ENCODE data around the gene IMPDH1. TPM values are rescaled to one million over a fixed set of nuclear protein-coding genes. Genes with fewer than 3 reads are reported as not detected.

IMPDH1 gene
- total RNA-seq, 2 experiments from 2014 or later = 52.9 to 57.7 TPM

DNA sequence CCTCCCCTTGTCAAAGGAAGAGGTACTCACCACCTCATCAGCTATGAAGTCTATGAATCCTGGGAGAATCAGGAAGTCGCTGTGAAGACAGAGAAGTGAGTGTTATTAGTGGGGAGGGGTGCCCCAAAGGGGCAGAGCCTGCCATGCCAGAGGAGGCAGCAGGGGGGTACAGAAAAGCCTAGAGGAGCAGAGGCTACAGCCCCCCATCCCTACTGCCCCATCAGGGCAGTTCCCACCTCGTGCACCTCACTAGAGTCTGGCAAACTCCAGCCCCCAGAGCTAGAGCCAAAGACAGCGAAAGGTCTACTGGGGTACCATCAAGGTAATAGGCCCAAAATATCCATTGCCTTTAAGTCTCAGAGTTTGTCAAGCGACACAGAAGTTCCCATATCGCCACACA, 6.1 kb downstream of the IMPDH1 start:
- Mint-ChIP-seq H3K36me3 (peaks cover 12% of the 10 kb centered on the region), H3K4me3 (peak overlapping the region; percentile 54), H3K9me3 (no peaks in the 10 kb centered on the region), H3K27ac (peak overlapping the region; percentile 35), H3K4me1 (ENCODE audit: low read depth) (peaks cover 32% of the 10 kb centered on the region), H3K27me3 (no peaks in the 10 kb centered on the region)
- POLR2A ChIA-PET = no interaction called here
- no peak for DNase-seq
- intact Hi-C loops (cut with micrococcal nuclease) = no loop called here
- CTCF ChIA-PET = interaction anchor here (3.8 to 9.7 kb wide), 3 partner anchors 15 to 56 kb away, joined by 14 to 131 read pairs (median 14); no protein-coding TSS in a partner anchor

DNA sequence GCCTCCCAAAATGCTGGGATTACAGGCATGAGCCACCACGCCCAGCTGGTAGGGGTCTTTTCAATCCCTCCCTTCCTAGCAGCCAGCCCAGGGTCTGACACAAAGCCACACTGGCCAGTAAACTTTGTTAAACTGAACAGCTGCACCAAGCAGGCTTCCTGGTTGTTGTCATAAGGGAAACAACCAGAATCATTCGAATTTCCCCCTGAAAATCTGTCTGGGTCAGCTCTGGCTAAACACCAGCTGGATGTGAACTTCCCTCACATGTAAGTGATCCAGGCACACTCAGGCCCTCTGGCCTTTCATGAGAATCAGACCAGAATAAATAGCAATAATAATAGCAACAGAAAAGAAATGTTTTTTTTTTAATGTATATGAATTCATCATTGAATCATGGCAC, 7.4 kb downstream of the IMPDH1 start:
- POLR2A ChIA-PET = no interaction called here
- no peak for DNase-seq
- CTCF ChIA-PET = interaction anchor here (4.1 to 9.7 kb wide), 2 partner anchors 24 to 55 kb away, joined by 14 to 131 read pairs; no protein-coding TSS in a partner anchor
- H3K4me3 Mint-ChIP-seq = no peak overlapping the region
- peaks cover 26% of the 10 kb centered on the region for H3K4me1 Mint-ChIP-seq (ENCODE audit: low read depth)
- peak overlapping the region; percentile 18 for H3K27ac Mint-ChIP-seq
- intact Hi-C loops (cut with micrococcal nuclease) = no loop called here
- H3K27me3 Mint-ChIP-seq = no peaks in the 10 kb centered on the region
- H3K9me3 Mint-ChIP-seq = no peaks in the 10 kb centered on the region
- peaks cover 21% of the 10 kb centered on the region for H3K36me3 Mint-ChIP-seq

DNA sequence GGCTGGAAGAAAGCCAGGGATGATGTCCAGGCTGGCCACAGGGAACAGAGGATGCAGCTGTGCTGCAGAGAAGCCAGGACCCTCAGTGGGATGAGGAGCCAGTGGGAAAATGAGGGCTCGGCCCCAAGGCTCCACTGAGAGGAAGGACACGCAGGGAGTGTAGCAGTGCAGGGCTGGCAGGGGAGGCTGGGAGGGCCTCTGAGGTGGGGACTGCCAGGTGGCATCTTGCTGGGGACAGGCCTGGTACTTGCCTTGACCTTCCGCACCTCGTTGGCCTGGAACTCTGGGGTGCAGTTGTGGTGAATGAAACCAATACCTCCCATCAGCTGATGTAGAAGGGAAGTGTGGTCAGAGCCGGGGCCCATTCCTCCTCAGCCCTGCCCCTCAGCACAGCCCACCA, 9.2 kb downstream of the IMPDH1 start:
- Mint-ChIP-seq H3K4me3 (no peak overlapping the region), H3K36me3 (peaks cover 33% of the 10 kb centered on the region), H3K27me3 (no peaks in the 10 kb centered on the region), H3K9me3 (no peaks in the 10 kb centered on the region), H3K4me1 (ENCODE audit: low read depth) (peaks cover 21% of the 10 kb centered on the region), H3K27ac (no peak overlapping the region)
- ChIA-PET POLR2A (no interaction called here), CTCF (interaction anchor here (1.1 to 9.7 kb wide), 7 partner anchors 12 to 60 kb away, joined by 4 to 131 read pairs (median 6); no protein-coding TSS in a partner anchor)
- intact Hi-C loops (cut with micrococcal nuclease) = no loop called here
- DNase-seq = no peak

DNA sequence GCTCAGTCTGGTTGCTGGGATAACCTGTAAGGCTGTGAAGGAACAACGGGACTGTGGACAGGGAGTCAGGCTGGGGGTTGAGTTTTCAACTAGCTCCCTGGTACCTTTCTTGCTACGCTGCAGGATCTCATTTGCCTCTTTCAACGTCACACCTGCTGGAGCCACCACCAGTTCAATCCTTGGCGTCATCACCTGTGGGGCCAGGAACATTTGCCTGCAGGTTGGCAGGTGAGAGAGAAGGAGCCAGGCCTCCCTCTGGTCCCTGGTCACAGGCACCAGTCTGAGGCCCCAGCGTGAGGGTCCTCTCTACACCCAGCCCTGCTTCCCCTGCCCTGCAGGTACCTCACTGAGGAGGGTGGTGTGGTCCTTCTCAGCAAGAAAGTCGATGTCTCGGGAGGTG, 9.8 kb downstream of the IMPDH1 start:
- intact Hi-C loops (cut with micrococcal nuclease) = no loop called here
- H3K9me3 Mint-ChIP-seq = no peaks in the 10 kb centered on the region
- POLR2A ChIA-PET = no interaction called here
- H3K36me3 Mint-ChIP-seq = peaks cover 33% of the 10 kb centered on the region
- H3K27me3 Mint-ChIP-seq = no peaks in the 10 kb centered on the region
- H3K27ac Mint-ChIP-seq = no peak overlapping the region
- H3K4me3 Mint-ChIP-seq = no peak overlapping the region
- H3K4me1 Mint-ChIP-seq (ENCODE audit: low read depth) = peaks cover 20% of the 10 kb centered on the region
- no peak for DNase-seq
- CTCF ChIA-PET = interaction anchor here (0.6 to 9.7 kb wide), 13 partner anchors 9 to 155 kb away, joined by 3 to 131 read pairs (median 5); partner anchors contain the start of gene RBM28

- ChIA-PET CTCF (interaction anchor here (0.6 to 9.7 kb wide), 12 partner anchors 8 to 395 kb away, joined by 3 to 131 read pairs (median 6); partner anchors contain the start of gene RBM28), POLR2A (no interaction called here)
- Mint-ChIP-seq H3K4me3 (no peak overlapping the region), H3K27me3 (no peaks in the 10 kb centered on the region), H3K9me3 (no peaks in the 10 kb centered on the region), H3K27ac (no peak overlapping the region), H3K36me3 (peaks cover 31% of the 10 kb centered on the region), H3K4me1 (ENCODE audit: low read depth) (peaks cover 8% of the 10 kb centered on the region)
- no peak for DNase-seq
- intact Hi-C loops (cut with micrococcal nuclease) = loop anchor here (1.0 kb wide), 2 partner anchors 27 to 61 kb away; no protein-coding TSS in a partner anchor
Observed at GRCh38 chr7:128398841-128399135, 11.0 kb downstream of the IMPDH1 start.

DNA sequence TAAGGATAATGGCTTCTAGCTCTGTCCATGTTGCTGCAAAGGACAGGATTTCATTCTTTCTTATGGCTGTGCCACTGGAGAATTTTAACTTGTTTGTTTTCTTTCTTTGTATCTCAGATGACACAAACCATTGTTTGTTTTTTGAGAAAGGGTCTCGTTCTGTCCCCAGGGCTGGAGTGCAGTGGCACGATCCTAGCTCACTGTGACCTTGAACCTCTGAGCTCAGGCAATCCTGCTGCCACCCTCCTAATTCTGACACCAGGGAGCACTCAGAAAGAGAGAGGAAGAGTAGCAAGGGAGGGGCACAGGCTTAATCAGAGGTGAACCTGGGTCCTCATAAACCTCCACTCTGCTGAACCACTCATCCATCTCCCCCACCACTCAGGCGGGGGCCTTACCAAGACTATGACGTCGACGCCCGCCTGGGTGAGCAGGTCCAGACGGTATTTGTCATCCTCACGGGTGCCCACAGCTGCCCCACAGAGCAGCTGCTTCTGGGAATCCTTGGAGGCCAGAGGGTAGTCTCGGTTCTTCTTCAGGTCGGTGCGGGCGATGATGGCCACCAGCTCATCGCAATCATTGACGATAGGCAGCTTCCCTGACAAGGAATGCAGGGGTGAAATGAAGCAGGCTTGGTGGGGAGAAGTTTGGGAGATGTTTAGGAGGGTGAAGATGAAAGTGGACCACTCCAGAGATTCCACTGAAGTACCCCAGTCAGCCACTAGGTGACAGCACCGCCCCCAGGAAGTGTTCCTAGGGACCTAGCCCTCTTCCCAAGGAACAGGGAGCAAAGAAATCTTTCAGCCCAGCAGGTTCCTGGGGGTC, 11.6 kb downstream of the IMPDH1 start:
- POLR2A ChIA-PET = no interaction called here
- H3K4me1 Mint-ChIP-seq (ENCODE audit: low read depth) = peaks cover 5% of the 10 kb centered on the region
- no peaks in the 10 kb centered on the region for H3K9me3 Mint-ChIP-seq
- H3K27me3 Mint-ChIP-seq = no peaks in the 10 kb centered on the region
- peaks cover 31% of the 10 kb centered on the region for H3K36me3 Mint-ChIP-seq
- intact Hi-C loops (cut with micrococcal nuclease) = loop anchor here (1.0 kb wide), 2 partner anchors 27 to 61 kb away; no protein-coding TSS in a partner anchor
- CTCF ChIA-PET = interaction anchor here (0.6 to 9.7 kb wide), 20 partner anchors 9 to 1074 kb away, joined by 3 to 131 read pairs (median 4); partner anchors contain the start of gene IMPDH1
- no peak overlapping the region for H3K27ac Mint-ChIP-seq
- peak; percentile 59 for DNase-seq
- no peak overlapping the region for H3K4me3 Mint-ChIP-seq

GRCh38 chr7:128396357-128396756, 13.4 kb downstream of the IMPDH1 start:
- ChIA-PET CTCF (interaction anchor here (1.1 to 9.7 kb wide), 4 partner anchors 10 to 49 kb away, joined by 3 to 131 read pairs (median 7); no protein-coding TSS in a partner anchor), POLR2A (no interaction called here)
- intact Hi-C loops (cut with micrococcal nuclease) = no loop called here
- no peak for DNase-seq
- Mint-ChIP-seq H3K4me1 (ENCODE audit: low read depth) (no peaks in the 10 kb centered on the region), H3K27me3 (no peaks in the 10 kb centered on the region), H3K9me3 (no peaks in the 10 kb centered on the region), H3K36me3 (peaks cover 26% of the 10 kb centered on the region), H3K27ac (no peak overlapping the region), H3K4me3 (no peak overlapping the region)

DNA sequence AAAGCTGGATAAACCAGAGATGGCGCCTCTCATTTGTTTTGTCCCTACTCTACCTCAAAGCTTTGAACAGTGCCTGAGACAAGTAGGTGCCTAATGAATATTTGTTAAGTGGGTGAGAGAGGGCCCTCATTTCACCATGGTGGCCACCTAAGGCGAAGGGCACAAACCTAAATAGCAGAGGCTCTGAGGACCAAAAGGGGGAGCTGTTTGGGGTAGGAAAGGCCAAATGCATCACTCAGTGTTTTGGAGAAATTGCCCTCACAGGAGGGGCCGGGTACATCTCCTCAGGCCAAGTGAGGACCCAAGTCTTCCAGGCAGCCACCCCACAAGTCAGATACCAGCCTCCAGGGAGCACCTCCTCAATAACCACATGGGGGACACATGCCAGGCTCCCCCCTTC, 14.0 kb downstream of the IMPDH1 start:
- H3K36me3 Mint-ChIP-seq = peaks cover 26% of the 10 kb centered on the region
- intact Hi-C loops (cut with micrococcal nuclease) = no loop called here
- ChIA-PET CTCF (interaction anchor here (1.1 to 2.8 kb wide), 3 partner anchors 9 to 48 kb away, joined by 3 to 8 read pairs (median 6); no protein-coding TSS in a partner anchor), POLR2A (no interaction called here)
- no peaks in the 10 kb centered on the region for H3K27me3 Mint-ChIP-seq
- DNase-seq = no peak
- no peak overlapping the region for H3K4me3 Mint-ChIP-seq
- no peaks in the 10 kb centered on the region for H3K4me1 Mint-ChIP-seq (ENCODE audit: low read depth)
- H3K9me3 Mint-ChIP-seq = no peaks in the 10 kb centered on the region
- no peak overlapping the region for H3K27ac Mint-ChIP-seq

DNA sequence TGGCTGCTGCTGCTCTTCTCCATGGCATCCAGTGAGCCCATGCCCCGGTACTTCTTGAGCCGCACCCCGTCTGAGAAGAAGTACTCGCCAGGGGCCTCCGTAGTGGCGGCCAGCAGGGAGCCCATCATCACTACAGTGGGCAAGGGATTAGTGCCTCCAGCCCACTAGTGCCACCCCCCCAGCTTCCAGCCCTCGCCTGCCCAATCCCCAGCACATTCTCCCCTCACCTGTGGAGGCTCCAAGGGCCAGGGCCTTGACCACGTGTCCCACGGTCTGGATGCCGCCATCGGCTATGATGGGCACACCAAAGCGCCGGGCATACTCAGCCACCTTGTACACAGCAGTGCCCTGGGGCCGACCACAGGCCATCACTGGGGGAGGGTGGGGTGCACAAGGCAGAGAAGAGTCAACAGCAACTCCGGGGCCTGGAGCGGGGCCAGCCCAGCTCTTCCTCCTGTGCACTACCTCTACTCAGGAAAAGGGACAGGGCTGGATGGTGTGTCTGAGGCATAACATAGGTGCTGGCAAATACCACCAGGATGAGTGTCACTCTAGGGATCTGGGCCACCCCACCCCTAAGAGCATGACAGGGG, 14.8 kb downstream of the IMPDH1 start:
- Mint-ChIP-seq H3K9me3 (no peaks in the 10 kb centered on the region), H3K27me3 (no peaks in the 10 kb centered on the region), H3K4me1 (ENCODE audit: low read depth) (no peaks in the 10 kb centered on the region), H3K36me3 (peaks cover 26% of the 10 kb centered on the region), H3K4me3 (no peak overlapping the region), H3K27ac (no peak overlapping the region)
- ChIA-PET POLR2A (no interaction called here), CTCF (interaction anchor here (1.1 to 2.8 kb wide), 3 partner anchors 8 to 47 kb away, joined by 3 to 8 read pairs (median 6); no protein-coding TSS in a partner anchor)
- no peak for DNase-seq
- intact Hi-C loops (cut with micrococcal nuclease) = no loop called here

GRCh38 chr7:128393526-128394330, 16.1 kb downstream of the IMPDH1 start:
- no peaks in the 10 kb centered on the region for H3K4me1 Mint-ChIP-seq (ENCODE audit: low read depth)
- H3K9me3 Mint-ChIP-seq = no peaks in the 10 kb centered on the region
- H3K27me3 Mint-ChIP-seq = no peaks in the 10 kb centered on the region
- peaks cover 21% of the 10 kb centered on the region for H3K36me3 Mint-ChIP-seq
- CTCF ChIA-PET = interaction anchor here (2.8 kb wide), 1 partner anchor 46 kb away, joined by 8 read pairs; no protein-coding TSS in a partner anchor
- no peak overlapping the region for H3K4me3 Mint-ChIP-seq
- no peak for DNase-seq
- intact Hi-C loops (cut with micrococcal nuclease) = no loop called here
- H3K27ac Mint-ChIP-seq = no peak overlapping the region
- POLR2A ChIA-PET = interaction anchor here (1.4 kb wide), 1 partner anchor 49 kb away, joined by 3 read pairs; no protein-coding TSS in a partner anchor

DNA sequence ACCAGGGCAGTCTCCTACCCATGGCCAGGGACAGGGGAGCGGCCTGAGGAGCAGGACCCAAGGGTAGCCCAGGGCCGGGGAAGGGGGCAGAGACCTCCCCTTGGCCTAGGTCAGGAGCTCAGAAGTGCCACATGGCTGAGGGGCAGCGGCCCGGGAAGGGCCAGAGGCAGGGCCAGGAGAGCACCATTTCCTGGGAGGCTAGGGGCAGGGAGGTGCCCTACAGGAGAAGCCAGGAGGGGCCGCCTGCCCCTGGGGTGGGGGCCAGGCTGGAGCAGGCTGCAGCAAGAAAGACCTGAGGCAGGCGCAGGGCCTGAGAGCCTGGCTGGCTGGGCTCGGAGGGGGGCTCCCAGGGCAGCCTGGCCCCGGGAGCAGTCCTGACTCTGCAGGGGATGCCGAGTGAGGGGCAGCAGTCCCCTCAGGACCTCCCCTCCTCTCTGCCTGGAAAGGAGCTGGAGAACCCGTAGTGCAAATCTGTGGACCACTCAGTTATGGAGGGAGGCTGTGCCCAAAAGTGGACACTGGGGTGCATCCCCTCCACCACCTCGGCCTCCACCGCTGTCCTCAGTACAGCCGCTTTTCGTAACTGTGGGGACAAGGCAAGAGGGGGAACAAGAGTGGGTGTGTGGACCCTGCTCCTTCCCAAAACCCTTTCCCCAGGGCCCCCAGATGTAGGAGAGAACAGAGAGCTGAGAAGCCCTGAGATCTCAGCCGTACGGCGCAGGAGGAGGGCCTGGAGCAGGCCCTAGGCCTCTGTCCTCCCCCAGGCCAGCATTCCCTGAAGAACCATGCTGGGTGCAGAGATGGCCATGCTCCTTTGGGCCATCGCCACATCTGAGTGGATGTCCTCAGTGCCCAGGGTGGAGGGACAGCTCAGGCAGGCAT, 17.1 kb downstream of the IMPDH1 start:
- intact Hi-C loops (cut with micrococcal nuclease) = no loop called here

More for the DNA sequence above, 17.1 kb downstream of the IMPDH1 start:
- H3K27me3 Mint-ChIP-seq = no peaks in the 10 kb centered on the region
- ChIA-PET CTCF (interaction anchor here (2.1 to 16.3 kb wide), 2 partner anchors 12 to 45 kb away, joined by 7 to 507 read pairs; partner anchors contain the start of gene RBM28), POLR2A (interaction anchor here (1.4 kb wide), 1 partner anchor 48 kb away, joined by 3 read pairs; no protein-coding TSS in a partner anchor)
- no peak overlapping the region for H3K27ac Mint-ChIP-seq
- no peak overlapping the region for H3K4me3 Mint-ChIP-seq
- peaks cover 15% of the 10 kb centered on the region for H3K36me3 Mint-ChIP-seq
- no peaks in the 10 kb centered on the region for H3K9me3 Mint-ChIP-seq
- no peaks in the 10 kb centered on the region for H3K4me1 Mint-ChIP-seq (ENCODE audit: low read depth)
- DNase-seq = no peak
